Right ventricle myocardium superior (tissue), 1 donor: ENCODE measurements around the gene SCAF8. TPM values are rescaled to one million over a fixed set of nuclear protein-coding genes. Genes with fewer than 3 reads are reported as not detected.
"Not testable (repeated sequence)": the region's sequence is repeated elsewhere in the genome, so short reads cannot be mapped to it uniquely, and the experiment has no call there.

Experiments
- ATAC-seq: fragments of 200-7000 bp; cut with Tn5 transposase; one replicate; pipeline ENCODE4 v1.9.1; 2020; ENCODE audit warnings: mild to moderate bottlenecking; ENCODE audit not compliant: poor library complexity
- DNase-seq: peaks from one replicate; pipeline ENCODE4 v3.0.0-alpha.2; 2020
- intact Hi-C: fragments of 100-400 bp; cut with DNase I; formaldehyde crosslinking; loops from one replicate; pipeline ENCODE4 v1.11.2; 2022
- long read RNA-seq: library from polyadenylated mRNA; unstranded; transcript quantifications from one replicate; pipeline ENCODE4 v2.0.0, GENCODE V29; 2021
- total RNA-seq: library from RNA; stranded (reverse); fragmentation: NEBNext Ultra II Directional; extraction: Animal tissue kit (Norgen Biotek cat#: 25700); gene quantifications from one replicate; pipeline ENCODE4 v1.2.1, GENCODE V29; 2021
- donor health status: DM: no; HTN: yes; CAD: no; lungs with severe emphysema.

Gene SCAF8
- total RNA-seq = 43.0 TPM
- long read RNA-seq, full-length matches to known transcripts = 6 of 17 reads
- long read RNA-seq, partial matches to known transcripts = 7 of 17 reads
- long read RNA-seq, other reads (novel, unspliced or antisense) = 4 of 17 reads

GRCh38 chr6:154733183-154733625 lies at the start of gene SCAF8:
Gene SCAF8 (plus strand): TSS chr6:154733416. CDS start chr6:154733901, 485 bp downstream.
- DNase-seq (peak; percentile 91), ATAC-seq (peak; percentile 92)
- intact Hi-C loops = loop anchor here (5.0 kb wide), 1 partner anchor 69 kb away; no protein-coding TSS in a partner anchor

- intact Hi-C loops = no loop called here
- no peak for ATAC-seq
- no peak for DNase-seq
These were observed 49.3 kb upstream of the SCAF8 start for GRCh38 chr6:154683756-154684523.

- intact Hi-C loops = no loop called here
- ATAC-seq (peak; percentile 73), DNase-seq (no peak)
These were observed 47.1 kb upstream of the SCAF8 start for GRCh38 chr6:154686162-154686561.

DNA sequence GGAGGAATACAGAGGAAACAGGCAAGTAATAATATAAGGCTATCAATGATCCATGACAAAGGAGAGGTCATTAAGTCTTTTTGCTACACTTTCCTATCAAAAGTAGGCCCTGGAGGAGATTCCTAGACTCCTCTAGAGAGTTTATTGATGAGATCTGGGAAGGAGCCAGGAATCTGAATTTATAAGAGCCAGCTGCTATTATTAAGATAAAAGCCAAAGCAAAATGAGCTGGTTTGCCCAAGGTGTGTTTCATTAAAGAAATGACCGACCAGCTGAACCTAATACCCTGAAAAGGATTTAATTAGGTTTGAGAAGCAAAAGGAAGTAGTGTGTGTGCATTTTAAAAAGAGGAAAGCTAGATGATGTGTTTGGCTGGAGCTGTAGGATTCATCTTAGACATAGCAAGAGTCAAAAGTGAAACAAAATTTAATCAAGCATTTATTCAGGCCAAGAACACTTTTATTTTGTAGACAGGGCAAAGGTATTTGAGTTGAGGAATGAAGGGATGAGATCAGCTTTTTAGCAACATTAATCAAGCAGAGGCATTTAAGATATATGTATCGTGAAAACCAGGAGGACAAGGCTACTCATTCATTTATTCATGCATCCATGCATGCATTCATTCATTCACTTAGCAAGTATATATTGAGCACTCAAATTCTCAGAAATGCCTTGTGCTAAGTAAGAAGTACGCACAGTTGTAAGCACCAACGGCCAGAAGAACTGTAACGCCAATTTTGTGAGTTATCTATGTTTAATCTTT lies 43.5 kb upstream of the SCAF8 start:
- ATAC-seq (no peak), DNase-seq (no peak)
- intact Hi-C loops = no loop called here

DNA sequence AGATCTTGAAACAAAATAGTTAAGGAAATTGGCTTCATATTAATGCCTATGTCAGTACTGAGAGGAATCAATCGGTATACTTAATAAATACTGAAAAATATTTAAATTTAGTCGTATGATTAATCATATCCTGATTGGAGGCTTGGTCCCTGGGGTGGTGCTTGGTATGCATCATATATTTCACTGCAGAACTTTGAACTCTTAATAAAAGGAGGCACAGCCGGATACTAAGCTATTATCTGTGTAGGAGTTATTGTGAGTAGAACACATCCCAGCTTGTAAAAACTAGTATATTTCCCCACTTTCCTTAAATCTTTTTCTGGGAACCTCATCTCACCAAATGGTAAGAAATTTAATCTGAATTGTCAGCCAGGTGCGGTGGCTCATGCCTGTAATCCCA lies 42.4 kb upstream of the SCAF8 start:
- intact Hi-C loops = no loop called here
- ATAC-seq = no peak
- DNase-seq = no peak

DNA sequence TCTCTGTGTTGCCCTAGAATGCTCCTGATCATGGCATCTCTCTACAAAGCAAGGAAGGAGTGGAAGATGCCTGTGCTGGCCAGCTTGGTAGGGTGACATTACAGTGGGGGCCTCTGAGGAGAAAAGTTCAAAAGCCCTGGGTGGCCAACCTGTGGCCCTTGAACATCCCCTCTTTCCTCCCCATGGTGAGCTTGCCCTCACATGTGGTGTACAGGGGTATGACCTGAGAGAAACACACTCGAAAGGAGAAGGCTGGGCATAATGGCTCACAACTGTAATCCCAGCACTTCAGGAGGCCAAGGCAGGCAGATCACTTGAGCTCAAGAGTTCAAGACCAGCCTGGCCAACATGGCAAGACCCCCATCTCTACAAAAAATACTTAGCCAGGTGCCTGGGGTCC lies 36.6 kb upstream of the SCAF8 start:
- DNase-seq (no peak), ATAC-seq (no peak)
- intact Hi-C loops = no loop called here

DNA sequence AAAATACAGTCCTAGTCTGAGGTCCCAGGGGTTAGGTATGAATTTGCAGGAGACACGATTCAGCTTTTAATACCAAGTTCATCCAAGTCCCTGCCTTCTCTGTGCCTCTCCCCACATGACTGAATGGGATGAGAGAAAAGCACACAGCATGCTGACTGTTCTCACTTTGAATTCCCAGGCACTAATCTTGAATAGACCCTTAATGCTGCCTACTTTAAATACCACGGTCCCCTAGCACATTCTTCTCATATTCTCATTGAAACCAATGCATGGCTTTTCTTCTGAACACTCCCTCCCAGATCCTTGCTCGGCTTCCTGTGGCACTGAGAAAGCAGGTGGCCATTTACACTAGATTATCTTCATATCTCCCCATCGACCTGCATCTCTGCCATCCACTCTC lies 30.1 kb upstream of the SCAF8 start:
- ATAC-seq = no peak
- intact Hi-C loops = no loop called here
- no peak for DNase-seq

- ATAC-seq (peak; percentile 69), DNase-seq (no peak)
- intact Hi-C loops = no loop called here
These were observed 27.6 kb upstream of the SCAF8 start for GRCh38 chr6:154705471-154706113.

- ATAC-seq (no peak), DNase-seq (no peak)
- intact Hi-C loops = no loop called here
These were observed 26.8 kb upstream of the SCAF8 start for GRCh38 chr6:154706389-154706788.

- ATAC-seq (no peak), DNase-seq (no peak)
- intact Hi-C loops = no loop called here
These were observed 23.6 kb upstream of the SCAF8 start for GRCh38 chr6:154709621-154710020.

DNA sequence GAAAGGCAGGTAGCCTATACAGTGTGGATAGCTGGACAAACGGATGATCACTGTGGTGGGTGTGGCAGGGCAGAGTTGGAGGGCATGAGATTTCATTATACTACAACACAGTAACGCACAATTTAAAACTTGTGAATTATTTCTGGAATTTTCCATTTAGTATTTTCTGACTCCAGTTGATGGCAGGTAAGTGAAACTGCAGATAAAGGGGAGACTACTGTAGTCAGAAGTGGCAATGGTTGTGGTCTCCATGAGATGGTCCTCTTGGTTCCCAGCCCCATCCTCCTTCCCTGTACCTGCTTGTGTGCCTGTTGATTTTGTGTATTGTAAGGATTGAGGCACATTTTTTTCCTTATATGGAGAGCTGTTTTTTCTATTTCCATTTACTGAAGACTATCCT lies 22.5 kb upstream of the SCAF8 start:
- DNase-seq (no peak), ATAC-seq (no peak)
- intact Hi-C loops = no loop called here

- no peak for ATAC-seq
These were observed 17.8 kb upstream of the SCAF8 start for GRCh38 chr6:154715446-154715845.

DNA sequence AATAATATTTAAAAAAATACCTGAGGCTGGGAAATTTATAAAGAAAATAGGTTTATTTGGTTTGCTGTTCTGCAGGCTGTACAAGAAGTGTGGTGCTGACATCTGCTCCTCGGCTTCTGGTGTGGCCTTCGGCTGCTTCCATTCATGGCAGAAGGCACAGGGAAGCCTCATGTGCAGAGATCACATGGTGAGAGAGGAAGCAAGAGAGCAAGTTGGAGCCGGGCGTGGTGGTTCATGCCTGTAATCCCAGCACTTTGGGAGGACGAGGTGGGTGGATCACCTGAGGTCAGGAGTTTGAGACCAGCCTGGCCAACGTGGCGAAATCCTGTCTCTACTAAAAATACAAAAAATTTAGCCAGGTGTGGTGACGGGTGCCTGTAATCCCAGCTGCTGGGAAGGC lies 16.9 kb upstream of the SCAF8 start:
- DNase-seq, intact Hi-C loops, ATAC-seq: not testable (repeated sequence)

More at GRCh38 chr6:154715446-154715845, 17.8 kb upstream of the SCAF8 start:
- intact Hi-C loops = no loop called here
- DNase-seq = no peak

DNA sequence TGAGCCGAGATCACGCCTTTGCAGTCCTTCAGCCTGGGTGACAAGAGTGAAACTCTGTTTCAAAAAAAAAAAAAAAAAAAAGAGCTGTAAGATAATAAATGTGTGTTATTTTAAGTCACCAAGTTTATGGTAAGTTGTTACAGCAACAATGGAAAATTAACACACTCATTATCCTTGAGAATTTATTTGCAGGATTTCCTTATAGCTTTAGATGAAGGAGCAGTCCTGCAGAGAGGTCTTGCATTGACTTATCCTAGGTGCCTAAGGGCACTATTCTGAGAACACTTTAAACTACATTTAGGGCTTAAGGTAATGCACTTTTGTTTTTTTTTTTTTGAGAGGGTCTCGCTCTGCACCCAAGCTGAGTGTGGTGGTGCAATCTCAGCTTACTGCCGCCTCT lies 13.8 kb upstream of the SCAF8 start:
- no peak for DNase-seq
- intact Hi-C loops = no loop called here
- no peak for ATAC-seq

GRCh38 chr6:154719854-154720253 lies 13.4 kb upstream of the SCAF8 start:
- no peak for ATAC-seq
- no peak for DNase-seq
- intact Hi-C loops = no loop called here

DNA sequence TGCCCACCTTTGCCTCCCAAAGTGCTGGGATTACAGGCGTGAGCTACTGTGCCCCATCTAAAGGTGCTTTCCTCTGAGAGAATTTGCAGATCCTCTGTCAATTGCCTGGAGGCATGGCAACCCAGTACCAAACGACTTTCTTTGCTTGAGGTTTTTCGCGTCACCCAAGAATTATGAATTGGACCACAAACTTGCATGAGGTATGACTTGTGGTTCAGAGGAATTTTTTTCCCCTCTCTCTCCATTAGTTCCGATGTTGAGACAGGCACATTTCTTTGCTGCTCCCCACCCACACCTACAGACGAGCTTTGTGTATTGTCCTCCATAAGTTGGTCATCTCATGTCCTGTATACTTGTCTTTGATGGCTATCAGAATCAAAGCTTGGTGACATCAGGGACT lies 11.8 kb upstream of the SCAF8 start:
- intact Hi-C loops = no loop called here
- DNase-seq (no peak), ATAC-seq (no peak)

DNA sequence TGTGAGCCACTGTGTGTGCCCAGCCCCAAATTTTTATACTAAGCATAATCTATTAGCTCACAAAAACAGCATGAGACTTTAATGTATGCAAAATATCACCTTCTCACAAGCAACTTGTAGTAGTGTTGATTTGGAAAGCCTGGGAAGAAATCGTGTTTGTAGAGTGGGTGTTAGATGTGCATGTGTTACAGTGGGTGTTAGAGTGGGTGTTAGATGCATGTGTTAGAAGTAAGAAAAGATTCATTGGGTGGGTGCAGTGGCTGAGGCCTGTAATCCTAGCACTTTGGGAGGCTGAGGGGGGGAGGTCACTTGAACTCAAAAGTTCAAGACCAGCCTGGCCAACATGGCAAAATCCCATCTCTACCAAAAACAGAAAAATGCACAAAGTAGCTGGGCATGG lies 6.3 kb upstream of the SCAF8 start:
- ATAC-seq = no peak
- no peak for DNase-seq
- intact Hi-C loops = no loop called here

- intact Hi-C loops = loop anchor here (5.0 kb wide), 1 partner anchor 71 kb away; no protein-coding TSS in a partner anchor
- ATAC-seq = no peak
- DNase-seq = no peak
These were observed 1.7 kb upstream of the SCAF8 start for GRCh38 chr6:154731296-154732218.
